IPS DF 6.9 (cell line): ENCODE data around the gene ITGA6.

Experiments used
- DNase-seq: peaks from one replicate; pipeline ENCODE4 v3.0.0-alpha.2; 2013; ENCODE audit warnings: low read depth, low spot score
- H3K27ac ChIP-seq: one replicate; pipeline ENCODE4 v1.5.1; 2013; ENCODE audit warnings: low read length, control low read depth
- H3K27me3 ChIP-seq: 2 replicates; pipeline ENCODE4 v1.6.1; 2013; ENCODE audit warnings: mild to moderate bottlenecking, low read length; ENCODE audit not compliant: control insufficient read depth, insufficient read depth
- H3K36me3 ChIP-seq: 2 replicates; pipeline ENCODE4 v1.6.1; 2013; ENCODE audit warnings: low read length; ENCODE audit not compliant: control insufficient read depth, insufficient read depth
- H3K4me1 ChIP-seq: 2 replicates; pipeline ENCODE4 v1.6.1; 2013; ENCODE audit warnings: low read length; ENCODE audit not compliant: control insufficient read depth, insufficient read depth
- H3K4me3 ChIP-seq: 2 replicates; pipeline ENCODE4 v1.5.1; 2013; ENCODE audit warnings: mild to moderate bottlenecking, low read length
- H3K9me3 ChIP-seq: 2 replicates; pipeline ENCODE4 v1.6.1; 2013; ENCODE audit warnings: low read length, inconsistent platforms; ENCODE audit not compliant: control insufficient read depth, insufficient read depth
- WGBS: extraction: QIAGEN DNeasy Blood & Tissue Kit; methylation state at CpG from one replicate; pipeline ENCODE4 v1.1.7; 2013; ENCODE audit warnings: mixed read lengths, missing lambda C conversion rate; ENCODE audit not compliant: insufficient read length, insufficient coverage; 5-methylcytosine and 5-hydroxymethylcytosine counted together

Gene ITGA6

GRCh38 chr2:172430678-172431077 lies 3.3 kb downstream of the ITGA6 start:
- no peak for DNase-seq
- H3K9me3 ChIP-seq, result no peaks in the 10 kb centered on the region
- no peaks in the 10 kb centered on the region for H3K36me3 ChIP-seq
- H3K4me3 ChIP-seq, result no peak overlapping the region
- WGBS, result no CpG with 5 or more reads among the region's 3 CpGs
- peaks cover 12% of the 10 kb centered on the region for H3K4me1 ChIP-seq
- H3K27ac ChIP-seq, result no peak overlapping the region
- no peaks in the 10 kb centered on the region for H3K27me3 ChIP-seq

- no peaks in the 10 kb centered on the region for H3K36me3 ChIP-seq
- no CpG with 5 or more reads among the region's 4 CpGs for WGBS
- no peak overlapping the region for H3K4me3 ChIP-seq
- H3K4me1 ChIP-seq, result peaks cover 15% of the 10 kb centered on the region
- no peak overlapping the region for H3K27ac ChIP-seq
- H3K9me3 ChIP-seq, result no peaks in the 10 kb centered on the region
- H3K27me3 ChIP-seq, result no peaks in the 10 kb centered on the region
- no peak for DNase-seq
Observed at GRCh38 chr2:172431463-172431862, 4.1 kb downstream of the ITGA6 start.

GRCh38 chr2:172431993-172432392 lies 4.6 kb downstream of the ITGA6 start:
- Histone ChIP-seq H3K27me3 (no peaks in the 10 kb centered on the region), H3K9me3 (no peaks in the 10 kb centered on the region), H3K36me3 (no peaks in the 10 kb centered on the region), H3K4me1 (peaks cover 14% of the 10 kb centered on the region), H3K4me3 (no peak overlapping the region), H3K27ac (no peak overlapping the region)
- DNase-seq, result no peak
- no CpG with 5 or more reads among the region's 2 CpGs for WGBS

- DNase-seq, result no peak
- H3K9me3 ChIP-seq, result no peaks in the 10 kb centered on the region
- no peak overlapping the region for H3K4me3 ChIP-seq
- H3K27me3 ChIP-seq, result no peaks in the 10 kb centered on the region
- no peaks in the 10 kb centered on the region for H3K36me3 ChIP-seq
- H3K4me1 ChIP-seq, result peaks cover 17% of the 10 kb centered on the region
- no CpG with 5 or more reads among the region's 3 CpGs for WGBS
- no peak overlapping the region for H3K27ac ChIP-seq
Observed at GRCh38 chr2:172433144-172433543, 5.8 kb downstream of the ITGA6 start.

- no CpG with 5 or more reads among the region's 5 CpGs for WGBS
- H3K27me3 ChIP-seq, result no peaks in the 10 kb centered on the region
- H3K4me1 ChIP-seq, result peaks cover 13% of the 10 kb centered on the region
- no peak for DNase-seq
- H3K36me3 ChIP-seq, result no peaks in the 10 kb centered on the region
- H3K4me3 ChIP-seq, result no peak overlapping the region
- no peaks in the 10 kb centered on the region for H3K9me3 ChIP-seq
- no peak overlapping the region for H3K27ac ChIP-seq
Observed at GRCh38 chr2:172434821-172435605, 7.6 kb downstream of the ITGA6 start.

- Histone ChIP-seq H3K27ac (no peak overlapping the region), H3K4me1 (peaks cover 13% of the 10 kb centered on the region), H3K36me3 (no peaks in the 10 kb centered on the region), H3K4me3 (no peak overlapping the region), H3K27me3 (no peaks in the 10 kb centered on the region), H3K9me3 (no peaks in the 10 kb centered on the region)
- no peak for DNase-seq
- no CpG with 5 or more reads among the region's 4 CpGs for WGBS
Observed at GRCh38 chr2:172435606-172435911, 8.2 kb downstream of the ITGA6 start.

- WGBS, result no CpG with 5 or more reads among the region's 1 CpG
- no peaks in the 10 kb centered on the region for H3K36me3 ChIP-seq
- no peak for DNase-seq
- H3K27ac ChIP-seq, result no peak overlapping the region
- no peaks in the 10 kb centered on the region for H3K27me3 ChIP-seq
- no peaks in the 10 kb centered on the region for H3K9me3 ChIP-seq
- H3K4me3 ChIP-seq, result no peak overlapping the region
- H3K4me1 ChIP-seq, result peaks cover 12% of the 10 kb centered on the region
Observed at GRCh38 chr2:172436889-172437288, 9.5 kb downstream of the ITGA6 start.

GRCh38 chr2:172437419-172438341 lies 10.3 kb downstream of the ITGA6 start:
- DNase-seq, result no peak
- no peaks in the 10 kb centered on the region for H3K9me3 ChIP-seq
- no peaks in the 10 kb centered on the region for H3K27me3 ChIP-seq
- H3K4me1 ChIP-seq, result peaks cover 13% of the 10 kb centered on the region
- no peak overlapping the region for H3K27ac ChIP-seq
- no peaks in the 10 kb centered on the region for H3K36me3 ChIP-seq
- WGBS, result 100% methylated on average over 1 of the region's 6 CpGs
- no peak overlapping the region for H3K4me3 ChIP-seq

- Histone ChIP-seq H3K4me3 (no peak overlapping the region), H3K27ac (no peak overlapping the region), H3K4me1 (peaks cover 11% of the 10 kb centered on the region), H3K36me3 (peaks cover 2% of the 10 kb centered on the region; the same call in 1 of the 2 replicates), H3K9me3 (no peaks in the 10 kb centered on the region), H3K27me3 (no peaks in the 10 kb centered on the region)
- WGBS, result no CpG with 5 or more reads among the region's 8 CpGs
- DNase-seq, result no peak
Observed at GRCh38 chr2:172438741-172439508, 11.5 kb downstream of the ITGA6 start.

- Histone ChIP-seq H3K27ac (no peak overlapping the region), H3K27me3 (no peaks in the 10 kb centered on the region), H3K36me3 (peaks cover 2% of the 10 kb centered on the region; the same call in 1 of the 2 replicates), H3K4me1 (peaks cover 11% of the 10 kb centered on the region), H3K9me3 (no peaks in the 10 kb centered on the region), H3K4me3 (no peak overlapping the region)
- no CpG with 5 or more reads among the region's 2 CpGs for WGBS
- no peak for DNase-seq
Observed at GRCh38 chr2:172439509-172439860, 12.1 kb downstream of the ITGA6 start.
